Stimulated activated CD4-positive, alpha-beta T cell treated with anti-CD3 and anti-CD28 coated beads, TNF-alpha, amount 100 ng/mL, for 4 hours (primary cell): Measurements from ENCODE around the gene TRIM33.
A peak's percentile ranks its signal among the peaks of the same experiment; 100 is the strongest.

Source experiments
- DNase-seq, 3 experiments: peaks; one replicate each; pipeline ENCODE4 v3.0.0-alpha.2; 2020; ENCODE audit warnings: low read depth in 3 of 3

Gene TRIM33

DNA sequence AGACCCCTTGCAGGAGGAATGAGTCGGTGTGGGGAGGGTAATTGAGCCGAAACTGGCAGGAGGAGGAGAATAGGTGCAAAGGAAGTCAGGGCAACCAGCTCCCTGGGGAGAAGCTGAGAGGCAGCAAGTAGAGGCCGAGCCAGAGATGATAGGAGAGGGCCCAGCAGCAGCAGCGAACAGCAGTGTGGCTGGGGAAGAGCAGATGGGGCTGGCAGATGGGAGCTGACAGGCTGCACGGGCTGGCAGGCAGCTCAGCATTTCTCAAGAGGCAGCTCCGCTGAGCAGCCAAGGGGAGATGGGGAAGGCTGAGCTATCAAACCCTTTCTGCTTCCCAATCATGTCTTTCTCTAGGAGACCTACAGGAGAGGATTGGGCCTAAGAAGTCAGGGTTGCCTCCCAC is 158.2 kb downstream of the TRIM33 start:
- DNase-seq = no peak

- DNase-seq = no peak
These were observed 160.1 kb downstream of the TRIM33 start for GRCh38 chr1:114350731-114351445.

- no peak for DNase-seq
These were observed 161.0 kb downstream of the TRIM33 start for GRCh38 chr1:114349891-114350605.

GRCh38 chr1:114347431-114348209 is 163.4 kb downstream of the TRIM33 start:
- DNase-seq = no peak

DNA sequence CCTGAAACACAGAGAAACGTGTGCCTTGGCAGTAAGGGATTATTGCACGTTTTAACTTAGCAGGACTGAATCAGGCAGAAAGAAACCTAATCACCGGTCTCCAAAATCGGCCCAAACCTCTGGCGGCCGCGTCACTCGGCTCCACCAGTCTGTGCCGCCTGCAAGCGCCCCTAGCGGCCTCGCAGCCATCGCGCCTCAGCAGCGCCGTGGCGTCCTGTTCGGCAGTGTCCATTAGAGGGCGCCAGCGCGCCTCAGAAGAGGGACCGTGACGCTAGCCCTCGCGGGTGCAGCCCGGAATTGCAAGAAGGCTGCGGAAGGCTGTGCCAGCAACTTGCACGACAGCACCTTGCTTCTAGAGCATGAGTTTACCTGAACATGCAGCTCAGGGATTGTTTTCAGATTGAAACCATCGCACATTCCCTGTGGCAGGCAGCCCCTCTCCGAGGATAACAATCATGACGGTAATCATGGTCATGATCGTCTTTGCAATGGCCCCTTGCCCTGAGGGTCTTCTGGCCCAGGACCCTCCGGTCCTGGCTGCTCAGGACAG is 164.4 kb downstream of the TRIM33 start:
- peak; percentile 93 to 95 (median 94) for DNase-seq

GRCh38 chr1:114345930-114346479 is 165.0 kb downstream of the TRIM33 start:
- DNase-seq = no peak

- DNase-seq = no peak
These were observed 166.3 kb downstream of the TRIM33 start for GRCh38 chr1:114344656-114345055.
